ENCODE measurements around the gene TNFRSF12A. TPM values are rescaled to one million over a fixed set of nuclear protein-coding genes. Genes with fewer than 3 reads are reported as not detected.

TNFRSF12A gene
- total and polyA plus RNA-seq, 2 of the 4 experiments (the other 2 are of a cell fraction) = 103 to 304 TPM

GRCh38 chr16:3036726-3037315 is 16.7 kb downstream of the TNFRSF12A start, which contains the start of gene BICDL2:
Gene BICDL2 (minus strand): TSS chr16:3036944. CDS start chr16:3035496, 1,448 bp downstream.
- Histone ChIP-seq H2AK5ac (ENCODE audit: low read depth, low read length) (no peak within 1 kb of the TSS), H3K36me3 (ENCODE audit: control insufficient read depth, insufficient read depth, low read length) (no peaks in the 10 kb centered on the region), H3K4me1 (ENCODE audit: control insufficient read depth, insufficient read depth, low read length) (no peaks in the 10 kb centered on the region), H2BK15ac (ENCODE audit: low read depth, low read length) (no peak within 1 kb of the TSS), H4K20me1 (ENCODE audit: insufficient read depth, low read length) (no peaks in the 10 kb centered on the region), H3K18ac (ENCODE audit: low read depth, low read length) (no peak within 1 kb of the TSS), H2BK20ac (ENCODE audit: low read depth, low read length) (no peak within 1 kb of the TSS), H3K4me2 (ENCODE audit: low read depth, low read length) (no peak within 1 kb of the TSS), H3K56ac (ENCODE audit: extremely low read depth, insufficient read depth, low read length) (no peak within 1 kb of the TSS), H3K4ac (ENCODE audit: low read depth, low read length) (no peak within 1 kb of the TSS), H3K9ac (ENCODE audit: low read depth, low read length) (no peak within 1 kb of the TSS), H4K8ac (ENCODE audit: low read depth in 2 of 2, low read length in 2 of 2) (no peak within 1 kb of the TSS), H2AFZ (replicated peaks; ENCODE audit: low read length, poor library complexity) (no peak within 1 kb of the TSS), H3K9me1 (ENCODE audit: insufficient read depth, low read length) (no peaks in the 10 kb centered on the region), H3K27ac (ENCODE audit: insufficient read depth, low read length) (no peak within 1 kb of the TSS), H2BK120ac (ENCODE audit: low read depth, low read length) (no peak within 1 kb of the TSS), H3K14ac (replicated peaks; ENCODE audit: low read depth, low read length) (no peak within 1 kb of the TSS), H2AK9ac (replicated peaks; ENCODE audit: low read depth, low read length, poor library complexity) (no peak within 1 kb of the TSS), H3K79me1 (ENCODE audit: low read depth in 1 of 2, low read length in 2 of 2) (no peaks in the 10 kb centered on the region), H2BK5ac (ENCODE audit: low read depth, low read length, poor library complexity, severe bottlenecking) (no peak within 1 kb of the TSS), H3K27me3 (ENCODE audit: control insufficient read depth, insufficient read depth, low read length) (peaks cover 74% of the 10 kb centered on the region), H4K91ac (ENCODE audit: insufficient read depth, low read depth, low read length) (no peak within 1 kb of the TSS), H3K23ac (ENCODE audit: low read depth, low read length) (no peak within 1 kb of the TSS), H3K9me3 (ENCODE audit: control insufficient read depth, insufficient read depth, low read length) (no peaks in the 10 kb centered on the region), H4K5ac (ENCODE audit: low read depth, low read length) (no peak within 1 kb of the TSS), H3K4me3 (ENCODE audit: insufficient read depth, low read depth, low read length) (no peak within 1 kb of the TSS)
- dilution Hi-C loops (cut with HindIII; ENCODE audit: low sequenced_read_pairs, unreplicated experiment) = no loop called here
- intact Hi-C loops (cut with micrococcal nuclease) = no loop called here
- DNase-seq = no peak
- TF ChIP-seq CTCF (conservative IDR thresholded peaks at IDR 0.05; ENCODE audit: low read depth, low read length) (no peak), RFX5 (IDR thresholded peaks at IDR 0.05; ENCODE audit: low read depth, low read length) (no peak), CEBPB (IDR thresholded peaks at IDR 0.05; ENCODE audit: low read depth, low read length) (no peak), POLR2A (IDR thresholded peaks at IDR 0.05; ENCODE audit: low read depth, low read length) (no peak), USF2 (IDR thresholded peaks at IDR 0.05; ENCODE audit: low read depth, low read length) (no peak), ELK1 (IDR thresholded peaks at IDR 0.05; ENCODE audit: borderline replicate concordance, low read depth, low read length) (no peak)
- 6% methylated on average over 24 of the region's 44 CpGs; no CpG with 5 or more reads in 1 of the 2 experiments for WGBS, 2 experiments (ENCODE audit: extremely low coverage in 2 of 2, insufficient read length in 1 of 2)
- ChIA-PET CTCF (no interaction called here), POLR2A (ENCODE audit: unreplicated experiment) (no interaction called here)
- in situ Hi-C loops (cut with MboI; ENCODE audit: low sequenced_read_pairs) = no loop called here
- BruUV-seq (replicated peaks) = no TSS peak
- ATAC-seq (ENCODE audit: low read depth) = no peak

All from IMR-90 (cell line).